Measurements from ENCODE around the gene SIDT1. TPM values are rescaled to one million over a fixed set of nuclear protein-coding genes. Genes with fewer than 3 reads are reported as not detected.

Gene SIDT1
- total and polyA plus RNA-seq, 4 donors: 1.0 to 16.3 (median 4.6) TPM

GRCh38 chr3:113551820-113552219 lies 19.5 kb downstream of the SIDT1 start:
- Histone ChIP-seq H3K27me3 (ENCODE audit: control insufficient read depth in 3 of 3, insufficient read depth in 3 of 3, low read length in 2 of 3) (no peaks in the 10 kb centered on the region), H3K9me3 (ENCODE audit: control insufficient read depth in 4 of 4, insufficient read depth in 3 of 4, low read length in 3 of 4) (no peaks in the 10 kb centered on the region), H3K27ac (ENCODE audit: low read depth in 1 of 2, low read length in 1 of 2) (no peak overlapping the region), H3K36me3 (ENCODE audit: control insufficient read depth in 4 of 4, insufficient read depth in 4 of 4, low read length in 4 of 4) (no peaks in the 10 kb centered on the region), H3K4me3 (no peak overlapping the region), H3K4me1 (ENCODE audit: control insufficient read depth in 5 of 5, insufficient read depth in 5 of 5, low read length in 5 of 5) (no peaks in the 10 kb centered on the region), H3K9ac (ENCODE audit: insufficient read depth in 1 of 2, low read length in 2 of 2) (no peak overlapping the region)
- DNase-seq (no peak), ATAC-seq (ENCODE audit: insufficient read depth, low FRiP score) (no peak)
- no peak for TF ChIP-seq CTCF (IDR thresholded peaks at IDR 0.05; ENCODE audit: control extremely low read depth, extremely low read depth)
- 72 to 82% methylated on average over 5 of the region's 5 CpGs for WGBS, 2 donors

- Histone ChIP-seq H3K9me3 (ENCODE audit: control insufficient read depth in 4 of 4, insufficient read depth in 3 of 4, low read length in 3 of 4) (no peaks in the 10 kb centered on the region), H3K4me3 (no peak overlapping the region), H3K27ac (ENCODE audit: low read depth in 1 of 2, low read length in 1 of 2) (no peak overlapping the region), H3K4me1 (ENCODE audit: control insufficient read depth in 5 of 5, insufficient read depth in 5 of 5, low read length in 5 of 5) (no peaks in the 10 kb centered on the region), H3K36me3 (ENCODE audit: control insufficient read depth in 4 of 4, insufficient read depth in 4 of 4, low read length in 4 of 4) (no peaks in the 10 kb centered on the region), H3K27me3 (ENCODE audit: control insufficient read depth in 3 of 3, insufficient read depth in 3 of 3, low read length in 2 of 3) (no peaks in the 10 kb centered on the region), H3K9ac (ENCODE audit: insufficient read depth in 1 of 2, low read length in 2 of 2) (no peak overlapping the region)
- TF ChIP-seq CTCF (IDR thresholded peaks at IDR 0.05; ENCODE audit: control extremely low read depth, extremely low read depth): no peak
- WGBS, 2 donors: 52 to 56% methylated on average over 3 of the region's 3 CpGs
- ATAC-seq (ENCODE audit: insufficient read depth, low FRiP score) (no peak), DNase-seq (no peak)
These were observed 20.5 kb downstream of the SIDT1 start for GRCh38 chr3:113552851-113553250.

GRCh38 chr3:113555138-113555537 lies 22.8 kb downstream of the SIDT1 start:
- Histone ChIP-seq H3K27ac (ENCODE audit: low read depth in 1 of 2, low read length in 1 of 2) (no peak overlapping the region), H3K9me3 (ENCODE audit: control insufficient read depth in 4 of 4, insufficient read depth in 3 of 4, low read length in 3 of 4) (no peaks in the 10 kb centered on the region), H3K4me1 (ENCODE audit: control insufficient read depth in 5 of 5, insufficient read depth in 5 of 5, low read length in 5 of 5) (no peaks in the 10 kb centered on the region), H3K4me3 (no peak overlapping the region), H3K36me3 (ENCODE audit: control insufficient read depth in 4 of 4, insufficient read depth in 4 of 4, low read length in 4 of 4) (no peaks in the 10 kb centered on the region), H3K9ac (ENCODE audit: insufficient read depth in 1 of 2, low read length in 2 of 2) (no peak overlapping the region), H3K27me3 (ENCODE audit: control insufficient read depth in 3 of 3, insufficient read depth in 3 of 3, low read length in 2 of 3) (no peaks in the 10 kb centered on the region)
- no peak for ATAC-seq (ENCODE audit: insufficient read depth, low FRiP score)
- WGBS, 2 donors: 96 to 100% methylated on average over 1 of the region's 1 CpG
- no peak for TF ChIP-seq CTCF (IDR thresholded peaks at IDR 0.05; ENCODE audit: control extremely low read depth, extremely low read depth)
- DNase-seq: no peak

- Histone ChIP-seq H3K4me1 (ENCODE audit: control insufficient read depth in 5 of 5, insufficient read depth in 5 of 5, low read length in 5 of 5) (no peaks in the 10 kb centered on the region), H3K27me3 (ENCODE audit: control insufficient read depth in 3 of 3, insufficient read depth in 3 of 3, low read length in 2 of 3) (no peaks in the 10 kb centered on the region), H3K36me3 (ENCODE audit: control insufficient read depth in 4 of 4, insufficient read depth in 4 of 4, low read length in 4 of 4) (no peaks in the 10 kb centered on the region), H3K9ac (ENCODE audit: insufficient read depth in 1 of 2, low read length in 2 of 2) (no peak overlapping the region), H3K27ac (ENCODE audit: low read depth in 1 of 2, low read length in 1 of 2) (no peak overlapping the region), H3K4me3 (no peak overlapping the region), H3K9me3 (ENCODE audit: control insufficient read depth in 4 of 4, insufficient read depth in 3 of 4, low read length in 3 of 4) (no peaks in the 10 kb centered on the region)
- ATAC-seq (ENCODE audit: insufficient read depth, low FRiP score) (no peak), DNase-seq (peak; percentile 20 to 75 (median 41))
- 88 to 93% methylated on average over 6 of the region's 6 CpGs for WGBS, 2 donors
- TF ChIP-seq CTCF (IDR thresholded peaks at IDR 0.05; ENCODE audit: control extremely low read depth, extremely low read depth): no peak
These were observed 24.1 kb downstream of the SIDT1 start for GRCh38 chr3:113556316-113556945.
